Upper lobe of left lung (tissue), 6 donors: ENCODE results near the gene HABP4. TPM values are rescaled to one million over a fixed set of nuclear protein-coding genes. Genes with fewer than 3 reads are reported as not detected.
A peak's percentile ranks its signal among the peaks of the same experiment; 100 is the strongest.

Experiments used
- ATAC-seq, 2 donors: fragments of 200-7000 bp; cut with Tn5 transposase; one replicate each; pipeline ENCODE4 v1.9.1; 2022; ENCODE audit warnings: mild to moderate bottlenecking in 2 of 2, moderate library complexity in 2 of 2; ENCODE audit not compliant: low FRiP score in 2 of 2
- DNase-seq, 2 donors: peaks; one replicate each; pipeline ENCODE4 v3.0.0-alpha.2; 2019 to 2020
- H3K27ac ChIP-seq, 4 donors: fragments of 200-600 bp; sonication (generic); one replicate each; pipeline ENCODE4 v1.5.1; 2016 to 2019
- H3K27me3 ChIP-seq, 4 donors: fragments of 200-600 bp; sonication (generic); one replicate each; pipeline ENCODE4 v1.5.1; 2017 to 2019
- H3K36me3 ChIP-seq, 4 donors: fragments of 200-600 bp; sonication (generic); one replicate each; pipeline ENCODE4 v1.5.1; 2016 to 2019
- H3K4me1 ChIP-seq, 4 donors: fragments of 200-600 bp; sonication (generic); one replicate each; pipeline ENCODE4 v1.5.1; 2018 to 2019
- H3K4me3 ChIP-seq, 4 donors: fragments of 200-600 bp; sonication (generic); one replicate each; pipeline ENCODE4 v1.5.1; 2017 to 2019; ENCODE audit warnings: mild to moderate bottlenecking in 2 of 4, moderate library complexity in 1 of 4
- H3K9me3 ChIP-seq, 4 donors: fragments of 200-600 bp; sonication (generic); one replicate each; pipeline ENCODE4 v1.5.1; 2018 to 2019
- EP300 ChIP-seq, 4 donors: sonication (generic); formaldehyde crosslinking; IDR thresholded peaks; one replicate each; pipeline ENCODE4 v1.5.1; 2017; ENCODE audit warnings: antibody characterized with exemption in 4 of 4, control low read depth in 2 of 4
- POLR2A ChIP-seq, 4 donors: fragments of 450-650 bp; IDR thresholded peaks; one replicate each; pipeline ENCODE4 v1.5.1; 2016 to 2017; ENCODE audit warnings: antibody characterized with exemption in 4 of 4, mild to moderate bottlenecking in 2 of 4
- POLR2AphosphoS5 ChIP-seq, 2 donors: sonication (generic); formaldehyde crosslinking; IDR thresholded peaks; one replicate each; pipeline ENCODE4 v1.5.1; 2017; ENCODE audit warnings: antibody characterized with exemption in 2 of 2
- WGBS, 2 donors: methylation state at CpG; one replicate each; pipeline ENCODE4 v1.1.5; 2017 to 2018; 5-methylcytosine and 5-hydroxymethylcytosine counted together
- total RNA-seq, 6 donors: library from RNA; depleted of rRNA in 4 of 6; stranded (reverse); fragments of >200 nt in 4 of 6; gene quantifications; one replicate each; pipeline versions ENCODE4 v1.1.0 to v1.2.1, GENCODE V29; 2016 to 2021
- TF ChIP-seq, protein P1 (sequence below), 6 experiments: fragments of 450-650 bp in 4 of 6; fragments of 200-600 bp in 2 of 6; sonication (generic) in 2 of 6; IDR thresholded peaks; one replicate each; pipeline ENCODE4 v1.5.1; 2016 to 2019; ENCODE audit warnings: antibody characterized with exemption in 6 of 6
- donor health status: DM: no; HTN: no; CAD: no; lungs with moderate emphysema.
- donor health status: DM: no; HTN: yes; CAD: no; lungs with severe emphysema.

HABP4 gene
- total RNA-seq, 6 donors from 2014 or later = 3.1 to 14.6 (median 9.7) TPM

DNA sequence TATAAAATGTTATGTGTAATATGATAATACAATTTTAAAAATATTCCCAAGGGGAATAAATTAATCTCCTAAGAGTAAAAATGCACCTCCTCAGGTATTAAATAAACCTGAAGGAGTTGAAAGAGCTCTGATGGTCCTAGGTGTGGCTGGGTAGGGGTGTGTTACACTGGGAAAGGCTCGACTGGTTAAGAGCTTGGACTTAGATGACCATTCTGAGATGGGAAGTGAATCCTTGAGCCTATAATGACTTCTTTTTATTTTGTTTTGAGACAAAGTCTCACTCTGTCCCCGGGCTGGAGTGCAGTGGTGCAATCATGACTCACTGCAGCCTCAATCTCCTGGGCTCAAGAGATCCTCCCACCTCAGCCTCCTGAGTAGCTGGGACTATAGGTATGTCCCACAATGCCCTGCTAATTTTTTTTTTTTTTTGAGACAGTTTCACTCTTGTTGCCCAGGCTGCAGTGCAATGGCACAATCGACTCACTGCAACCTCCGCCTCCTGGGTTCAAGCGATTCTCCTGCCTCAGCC lies 9.2 kb upstream of the HABP4 start:
- H3K4me3 ChIP-seq = no peak overlapping the region
- H3K4me1 ChIP-seq = no peaks in the 10 kb centered on the region
- TF ChIP-seq POLR2AphosphoS5 (IDR thresholded peaks at IDR 0.05) (no peak), POLR2A (IDR thresholded peaks at IDR 0.05) (no peak), EP300 (IDR thresholded peaks at IDR 0.05) (no peak)
- TF ChIP-seq, protein P1, sequence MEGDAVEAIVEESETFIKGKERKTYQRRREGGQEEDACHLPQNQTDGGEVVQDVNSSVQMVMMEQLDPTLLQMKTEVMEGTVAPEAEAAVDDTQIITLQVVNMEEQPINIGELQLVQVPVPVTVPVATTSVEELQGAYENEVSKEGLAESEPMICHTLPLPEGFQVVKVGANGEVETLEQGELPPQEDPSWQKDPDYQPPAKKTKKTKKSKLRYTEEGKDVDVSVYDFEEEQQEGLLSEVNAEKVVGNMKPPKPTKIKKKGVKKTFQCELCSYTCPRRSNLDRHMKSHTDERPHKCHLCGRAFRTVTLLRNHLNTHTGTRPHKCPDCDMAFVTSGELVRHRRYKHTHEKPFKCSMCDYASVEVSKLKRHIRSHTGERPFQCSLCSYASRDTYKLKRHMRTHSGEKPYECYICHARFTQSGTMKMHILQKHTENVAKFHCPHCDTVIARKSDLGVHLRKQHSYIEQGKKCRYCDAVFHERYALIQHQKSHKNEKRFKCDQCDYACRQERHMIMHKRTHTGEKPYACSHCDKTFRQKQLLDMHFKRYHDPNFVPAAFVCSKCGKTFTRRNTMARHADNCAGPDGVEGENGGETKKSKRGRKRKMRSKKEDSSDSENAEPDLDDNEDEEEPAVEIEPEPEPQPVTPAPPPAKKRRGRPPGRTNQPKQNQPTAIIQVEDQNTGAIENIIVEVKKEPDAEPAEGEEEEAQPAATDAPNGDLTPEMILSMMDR (IDR thresholded peaks at IDR 0.05) = no peak
- DNase-seq (no peak), ATAC-seq (no peak)
- H3K27ac ChIP-seq = no peak overlapping the region
- H3K27me3 ChIP-seq = no peaks in the 10 kb centered on the region
- H3K36me3 ChIP-seq = no peaks in the 10 kb centered on the region
- H3K9me3 ChIP-seq = no peaks in the 10 kb centered on the region
- WGBS, 2 donors = 95 to 96% methylated on average over 5 of the region's 5 CpGs

DNA sequence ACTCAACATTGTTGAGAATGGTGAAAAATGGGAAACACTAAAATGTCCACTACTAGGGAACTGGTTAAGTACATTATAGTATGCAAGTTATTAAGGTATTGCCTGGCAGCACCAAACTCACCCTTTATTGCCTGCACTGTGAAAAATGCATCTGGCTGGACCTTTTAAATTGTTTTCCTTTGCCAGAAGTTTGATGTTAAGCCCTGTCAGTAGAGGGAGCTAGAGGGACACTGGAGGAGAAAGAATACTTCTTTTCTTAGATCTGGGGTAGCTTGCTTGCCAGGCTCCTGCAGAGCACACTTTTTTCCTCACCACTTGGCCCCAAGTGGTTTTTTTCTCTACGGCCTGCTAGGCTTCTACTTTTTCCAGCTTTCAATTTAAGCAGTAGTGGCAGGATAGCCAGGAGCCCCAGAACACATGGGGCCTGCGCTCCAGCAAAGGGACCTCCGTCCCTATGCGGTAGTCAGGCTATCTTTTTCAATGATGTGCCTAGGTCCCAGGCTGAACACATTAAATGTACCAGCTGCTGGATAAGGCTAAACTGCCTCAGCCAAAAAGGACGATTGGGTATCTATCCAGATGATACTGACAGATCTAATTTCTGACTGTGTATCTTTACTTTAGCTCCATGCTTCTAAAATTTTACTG lies 8.0 kb upstream of the HABP4 start:
- H3K4me1 ChIP-seq = no peaks in the 10 kb centered on the region
- peak; percentile 23 to 28 for ATAC-seq
- WGBS, 2 donors = 82 to 87% methylated on average over 5 of the region's 5 CpGs
- no peak for TF ChIP-seq EP300 (IDR thresholded peaks at IDR 0.05)
- TF ChIP-seq, protein P1 (IDR thresholded peaks at IDR 0.05) = peak in 5 of 6 experiments; percentile 20 to 63 (median 56)
- H3K4me3 ChIP-seq = no peak overlapping the region
- H3K27ac ChIP-seq = no peak overlapping the region
- no peaks in the 10 kb centered on the region for H3K36me3 ChIP-seq
- DNase-seq = no peak
- no peaks in the 10 kb centered on the region for H3K27me3 ChIP-seq
- no peaks in the 10 kb centered on the region for H3K9me3 ChIP-seq

DNA sequence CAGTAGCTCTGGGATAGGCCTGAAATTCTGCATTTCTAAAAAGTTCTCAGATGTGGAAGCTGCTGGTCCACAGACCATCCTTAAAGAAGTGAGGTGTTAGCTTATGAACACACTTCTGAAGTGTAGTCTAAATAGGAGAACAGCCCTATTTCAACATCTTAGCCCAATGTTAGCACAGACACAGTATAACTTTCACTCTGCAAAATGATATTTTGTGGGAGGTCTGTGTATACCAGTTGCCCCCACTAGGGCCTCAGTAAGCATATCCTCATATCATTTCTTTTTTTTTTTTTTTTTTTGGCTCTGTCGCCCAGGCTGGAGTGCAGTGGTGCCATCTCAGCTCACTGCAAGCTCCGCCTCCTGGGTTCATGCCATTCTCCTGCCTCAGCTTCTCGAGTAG lies 7.5 kb upstream of the HABP4 start:
- no peaks in the 10 kb centered on the region for H3K4me1 ChIP-seq
- DNase-seq (no peak), ATAC-seq (no peak)
- 63 to 83% methylated on average over 3 of the region's 3 CpGs for WGBS, 2 donors
- no peak overlapping the region for H3K27ac ChIP-seq
- H3K9me3 ChIP-seq = no peaks in the 10 kb centered on the region
- H3K27me3 ChIP-seq = no peaks in the 10 kb centered on the region
- H3K36me3 ChIP-seq = no peaks in the 10 kb centered on the region
- H3K4me3 ChIP-seq = no peak overlapping the region
- TF ChIP-seq POLR2AphosphoS5 (IDR thresholded peaks at IDR 0.05) = no peak
- TF ChIP-seq, protein P1 (IDR thresholded peaks at IDR 0.05) = no peak
- TF ChIP-seq POLR2A (IDR thresholded peaks at IDR 0.05) = no peak
- no peak for TF ChIP-seq EP300 (IDR thresholded peaks at IDR 0.05)

DNA sequence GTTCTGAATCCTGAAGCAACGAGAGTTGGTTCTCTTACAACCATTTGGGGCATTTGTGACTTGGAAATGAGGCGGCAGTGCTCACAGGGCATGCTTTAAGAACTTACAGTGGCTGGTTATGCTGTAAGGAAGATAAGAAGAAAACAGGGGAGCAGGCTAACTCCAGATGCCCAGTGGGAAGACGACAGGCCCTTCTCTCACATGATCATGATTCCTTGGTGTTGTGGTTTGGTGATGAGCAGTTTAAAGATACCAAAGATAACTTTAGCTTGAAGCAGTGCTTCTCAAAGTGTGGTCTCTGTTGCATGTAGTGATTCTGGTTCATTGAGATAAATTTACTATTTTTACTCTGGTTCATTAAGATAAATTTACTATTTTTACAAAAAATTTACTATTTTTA lies 2.6 kb upstream of the HABP4 start:
- Histone ChIP-seq H3K27ac (no peak overlapping the region), H3K9me3 (no peaks in the 10 kb centered on the region), H3K27me3 (peaks cover 0 to 5% (median 0%) of the 10 kb centered on the region in 4 donors), H3K4me3 (no peak overlapping the region), H3K36me3 (no peaks in the 10 kb centered on the region), H3K4me1 (peaks cover 2 to 21% (median 12%) of the 10 kb centered on the region in 4 donors)
- DNase-seq = no peak
- no peak for ATAC-seq
- TF ChIP-seq, protein P1 (IDR thresholded peaks at IDR 0.05) = no peak
- TF ChIP-seq EP300 (IDR thresholded peaks at IDR 0.05) (no peak), POLR2AphosphoS5 (IDR thresholded peaks at IDR 0.05) (no peak), POLR2A (IDR thresholded peaks at IDR 0.05) (no peak)
- WGBS, 2 donors = 83 to 87% methylated on average over 3 of the region's 3 CpGs
